Measurements from ENCODE around the gene BARHL2.

GRCh38 chr1:90728502-90729287 is 11.6 kb upstream of the BARHL2 start:
- TF ChIP-seq CTCF (IDR thresholded peaks at IDR 0.05): no peak
- no peak for TF ChIP-seq POLR2A (IDR thresholded peaks at IDR 0.05)
- TF ChIP-seq POLR2AphosphoS5 (IDR thresholded peaks at IDR 0.05): no peak

Data from breast epithelium (tissue), 3 donors.